ENCODE data around the gene SLC25A27.

DNA sequence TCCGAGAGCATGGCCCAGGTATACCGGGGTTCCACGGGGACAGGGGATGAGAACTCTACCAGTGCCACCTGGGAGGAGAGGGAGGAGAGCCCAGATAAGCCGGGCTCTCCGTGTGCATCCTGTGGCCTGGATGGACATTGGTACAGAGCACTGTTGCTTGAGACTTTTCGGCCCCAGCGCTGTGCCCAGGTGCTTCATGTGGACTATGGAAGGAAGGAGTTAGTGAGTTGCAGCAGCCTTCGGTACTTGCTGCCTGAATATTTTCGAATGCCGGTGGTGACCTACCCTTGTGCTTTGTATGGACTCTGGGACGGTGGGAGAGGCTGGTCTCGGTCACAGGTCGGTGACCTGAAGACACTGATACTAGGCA lies 36.2 kb downstream of the SLC25A27 start:
- TF ChIP-seq RCOR1 (IDR thresholded peaks at IDR 0.05; ENCODE audit: borderline replicate concordance in 1 of 2, low read depth in 2 of 2, low read length in 2 of 2): no peak
- TF ChIP-seq SMC3 (conservative IDR thresholded peaks at IDR 0.05; ENCODE audit: insufficient read depth, low read depth, low read length): no peak
- no peak for TF ChIP-seq ZBTB11 (CRISPR knock-in tag; IDR thresholded peaks at IDR 0.05)
- TF ChIP-seq CBX8 (IDR thresholded peaks at IDR 0.05; ENCODE audit: borderline replicate concordance, extremely low read depth, low read depth, low read length, poor library complexity, severe bottlenecking): no peak
- no peak for TF ChIP-seq TARDBP (IDR thresholded peaks at IDR 0.05)
- no peak for TF ChIP-seq ZNF23 (CRISPR knock-in tag; IDR thresholded peaks at IDR 0.05)
- TF ChIP-seq TSC22D4 (tag; IDR thresholded peaks at IDR 0.05): no peak
- TF ChIP-seq TGIF2 (CRISPR knock-in tag; IDR thresholded peaks at IDR 0.05): no peak
